ENCODE measurements around the gene GIPC2.

DNA sequence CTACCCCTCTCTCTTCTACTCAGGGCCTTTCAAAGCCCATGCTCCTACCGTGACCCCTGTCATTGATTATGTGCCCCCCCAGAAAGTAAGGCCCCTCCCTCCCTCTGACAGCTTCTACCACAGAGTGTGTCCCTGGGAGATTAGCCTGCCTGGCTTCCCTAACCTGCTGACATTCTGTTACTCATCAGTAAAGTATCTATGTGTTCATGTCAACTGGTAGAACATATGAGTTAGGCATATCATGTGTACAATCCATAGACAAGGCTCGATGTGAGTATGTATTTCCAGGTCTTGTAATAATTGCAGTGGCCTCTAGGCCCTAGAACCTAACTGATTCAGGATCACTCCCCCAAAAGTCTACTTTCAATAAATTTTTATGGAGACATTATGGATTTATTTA, 120.0 kb downstream of the GIPC2 start:
- no peak for TF ChIP-seq CTCF (IDR thresholded peaks at IDR 0.05; ENCODE audit: low read depth, low read length, poor library complexity, severe bottlenecking)
- TF ChIP-seq EZH2phosphoT487 (IDR thresholded peaks at IDR 0.05; ENCODE audit: borderline replicate concordance, low read length) = no peak
